Sigmoid colon (tissue), 7 donors: ENCODE data around the gene TMEM43. TPM values are rescaled to one million over a fixed set of nuclear protein-coding genes. Genes with fewer than 3 reads are reported as not detected.
A peak's percentile ranks its signal among the peaks of the same experiment; 100 is the strongest.
"Not testable (repeated sequence)": the region's sequence is repeated elsewhere in the genome, so short reads cannot be mapped to it uniquely, and the experiment has no call there.

Source experiments
- DNase-seq: peaks from one replicate; pipeline ENCODE4 v3.0.0-alpha.2; 2019
- H3K27ac ChIP-seq, 4 donors: fragments of 200-600 bp; sonication (generic); one replicate each; pipeline ENCODE4 v1.5.1; 2016 to 2019; ENCODE audit warnings: mild to moderate bottlenecking in 1 of 4
- H3K27me3 ChIP-seq, 3 donors: fragments of 200-600 bp; sonication (generic); one replicate each; pipeline ENCODE4 v1.5.1; 2019; ENCODE audit warnings: mild to moderate bottlenecking in 1 of 3
- H3K36me3 ChIP-seq, 4 donors: fragments of 200-600 bp; sonication (generic); one replicate each; pipeline ENCODE4 v1.5.1; 2016 to 2019
- H3K4me1 ChIP-seq, 4 donors: fragments of 200-600 bp; sonication (generic); one replicate each; pipeline ENCODE4 v1.5.1; 2017 to 2019
- H3K4me3 ChIP-seq, 4 donors: fragments of 200-600 bp; sonication (generic); one replicate each; pipeline ENCODE4 v1.5.1; 2017 to 2019; ENCODE audit warnings: mild to moderate bottlenecking in 2 of 4, moderate library complexity in 1 of 4
- H3K9me3 ChIP-seq, 4 donors: fragments of 200-600 bp in 3 of 4; sonication (generic) in 3 of 4; one replicate each; pipeline versions ENCODE4 v1.5.1 to v1.6.1; 2013 to 2019
- EP300 ChIP-seq, 4 donors: sonication (generic); formaldehyde crosslinking; IDR thresholded peaks; one replicate each; pipeline ENCODE4 v1.6.1; 2017; ENCODE audit warnings: antibody characterized with exemption in 4 of 4
- POLR2A ChIP-seq, 2 donors: fragments of 450-650 bp; IDR thresholded peaks; one replicate each; pipeline ENCODE4 v1.6.1; 2016; ENCODE audit warnings: antibody characterized with exemption in 2 of 2, mild to moderate bottlenecking in 2 of 2, moderate library complexity in 2 of 2
- POLR2AphosphoS5 ChIP-seq, 4 donors: sonication (generic); formaldehyde crosslinking; IDR thresholded peaks; one replicate each; pipeline ENCODE4 v1.6.1; 2017; ENCODE audit warnings: antibody characterized with exemption in 4 of 4
- WGBS, 2 donors: extraction: QIAGEN DNeasy Blood & Tissue Kit; methylation state at CpG; one replicate each; pipeline ENCODE4 v1.1.7; 2013; 5-methylcytosine and 5-hydroxymethylcytosine counted together
- intact Hi-C: fragments of 100-400 bp; cut with DNase I; formaldehyde crosslinking; loops from one replicate; pipeline ENCODE4 v1.15.1; 2023
- polyA plus RNA-seq, 3 donors: library from polyadenylated mRNA; stranded (reverse); fragments of 200-250 nt; gene quantifications; one replicate each; pipeline ENCODE4 v1.2.3, GENCODE V29; 2013
- total RNA-seq, 4 donors: library from RNA; depleted of rRNA; stranded (reverse); fragments of >200 nt; gene quantifications; one replicate each; pipeline ENCODE4 v1.1.0, GENCODE V29; 2016
- TF ChIP-seq, protein P1 (sequence below), 4 experiments: fragments of 450-650 bp in 3 of 4; fragments of 200-600 bp in 1 of 4; IDR thresholded peaks; one replicate each; pipeline ENCODE4 v1.5.1; 2016 to 2019; ENCODE audit warnings: antibody characterized with exemption in 4 of 4, mild to moderate bottlenecking in 3 of 4, moderate library complexity in 2 of 4
- donor health status: healthy with polysubstance abuse.
- donor health status: Bipolar disorder and iron deficiency.
- donor health status: healthy.

Gene TMEM43, protein sequence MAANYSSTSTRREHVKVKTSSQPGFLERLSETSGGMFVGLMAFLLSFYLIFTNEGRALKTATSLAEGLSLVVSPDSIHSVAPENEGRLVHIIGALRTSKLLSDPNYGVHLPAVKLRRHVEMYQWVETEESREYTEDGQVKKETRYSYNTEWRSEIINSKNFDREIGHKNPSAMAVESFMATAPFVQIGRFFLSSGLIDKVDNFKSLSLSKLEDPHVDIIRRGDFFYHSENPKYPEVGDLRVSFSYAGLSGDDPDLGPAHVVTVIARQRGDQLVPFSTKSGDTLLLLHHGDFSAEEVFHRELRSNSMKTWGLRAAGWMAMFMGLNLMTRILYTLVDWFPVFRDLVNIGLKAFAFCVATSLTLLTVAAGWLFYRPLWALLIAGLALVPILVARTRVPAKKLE
- total RNA-seq (10 to 100 TPM; 68.0 to 88.3 (median 80.2) TPM), polyA plus RNA-seq (10 to 100 TPM in 1 of 3 donors, 1 to 10 TPM in 2; 6.0 to 33.7 (median 7.2) TPM)

DNA sequence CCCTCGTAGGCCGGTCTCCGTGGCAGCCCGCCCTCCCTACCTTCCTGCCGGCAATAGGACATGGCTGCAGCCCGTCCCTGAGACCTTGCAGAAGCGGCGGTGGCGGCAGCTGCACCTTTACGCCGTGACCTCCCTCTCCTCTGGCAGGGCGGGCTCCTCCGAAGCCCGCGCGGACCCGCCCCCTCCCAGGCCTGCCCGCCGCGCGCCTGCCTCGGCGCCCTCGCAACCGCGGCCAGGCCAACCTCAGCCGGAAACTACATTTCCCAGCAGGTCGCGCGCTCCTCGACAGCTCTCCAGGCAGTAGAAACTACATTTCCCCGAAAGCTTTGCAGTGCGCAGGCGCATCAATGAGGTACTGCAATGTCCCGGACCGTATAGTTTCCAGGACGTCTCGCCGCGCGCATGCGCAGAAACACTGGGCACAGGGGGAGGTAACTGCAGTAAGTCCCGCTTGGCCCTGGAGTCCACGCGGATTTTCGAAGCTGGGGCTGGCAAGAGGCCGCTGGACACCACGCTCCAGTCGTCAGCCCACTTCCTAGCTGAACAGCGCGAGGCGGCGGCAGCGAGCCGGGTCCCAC, at the start of gene TMEM43, which contains the start of gene CHCHD4:
Gene TMEM43 (plus strand): TSS at position 438 of the 578 bp plus-strand sequence. CDS start 142 bp downstream, outside the sequence.
Gene CHCHD4 (minus strand): TSS at position 256 of the 578 bp plus-strand sequence. CDS start 194 bp downstream, at position 62.
- Histone ChIP-seq H3K27me3 (no peaks in the 10 kb centered on the region), H3K4me3 (peak within 1 kb of the TSS; percentile 68 to 96 (median 87)), H3K9me3 (no peaks in the 10 kb centered on the region), H3K27ac (peak within 1 kb of the TSS; percentile 86 to 97 (median 94)), H3K4me1 (peaks cover 0 to 49% (median 38%) of the 10 kb centered on the region in 4 donors), H3K36me3 (peaks cover 0 to 38% (median 5%) of the 10 kb centered on the region in 4 donors)
- TF ChIP-seq, protein P1, sequence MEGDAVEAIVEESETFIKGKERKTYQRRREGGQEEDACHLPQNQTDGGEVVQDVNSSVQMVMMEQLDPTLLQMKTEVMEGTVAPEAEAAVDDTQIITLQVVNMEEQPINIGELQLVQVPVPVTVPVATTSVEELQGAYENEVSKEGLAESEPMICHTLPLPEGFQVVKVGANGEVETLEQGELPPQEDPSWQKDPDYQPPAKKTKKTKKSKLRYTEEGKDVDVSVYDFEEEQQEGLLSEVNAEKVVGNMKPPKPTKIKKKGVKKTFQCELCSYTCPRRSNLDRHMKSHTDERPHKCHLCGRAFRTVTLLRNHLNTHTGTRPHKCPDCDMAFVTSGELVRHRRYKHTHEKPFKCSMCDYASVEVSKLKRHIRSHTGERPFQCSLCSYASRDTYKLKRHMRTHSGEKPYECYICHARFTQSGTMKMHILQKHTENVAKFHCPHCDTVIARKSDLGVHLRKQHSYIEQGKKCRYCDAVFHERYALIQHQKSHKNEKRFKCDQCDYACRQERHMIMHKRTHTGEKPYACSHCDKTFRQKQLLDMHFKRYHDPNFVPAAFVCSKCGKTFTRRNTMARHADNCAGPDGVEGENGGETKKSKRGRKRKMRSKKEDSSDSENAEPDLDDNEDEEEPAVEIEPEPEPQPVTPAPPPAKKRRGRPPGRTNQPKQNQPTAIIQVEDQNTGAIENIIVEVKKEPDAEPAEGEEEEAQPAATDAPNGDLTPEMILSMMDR (IDR thresholded peaks at IDR 0.05), result no peak
- TF ChIP-seq POLR2AphosphoS5 (IDR thresholded peaks at IDR 0.05) (peak; percentile 77 to 93 (median 90)), POLR2A (IDR thresholded peaks at IDR 0.05) (peak; percentile 62 to 71), EP300 (IDR thresholded peaks at IDR 0.05) (peak in 1 of 4 donors; percentile 53)
- 0% methylated on average over 55 of the region's 55 CpGs for WGBS, 2 donors
- peak; percentile 100 for DNase-seq
- intact Hi-C loops, result loop anchor here (1.0 to 10.0 kb wide), 5 partner anchors 20 to 1127 kb away; partner anchors contain the start of genes LSM3, NR2C2 and XPC

DNA sequence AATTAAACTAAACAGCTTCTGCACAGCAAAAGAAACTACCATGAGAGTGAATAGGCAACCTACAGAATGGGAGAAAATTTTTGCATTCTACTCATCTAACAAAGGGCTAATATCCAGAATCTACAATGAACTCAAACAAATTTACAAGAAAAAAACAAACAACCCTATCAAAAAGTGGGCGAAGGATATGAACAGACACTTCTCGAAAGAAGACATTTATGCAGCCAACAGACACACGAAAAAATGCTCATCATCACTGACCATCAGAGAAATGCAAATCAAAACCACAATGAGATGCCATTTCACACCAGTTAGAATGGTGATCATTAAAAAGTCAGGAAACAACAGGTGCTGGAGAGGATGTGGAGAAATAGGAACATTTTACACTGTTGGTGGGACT, 49.6 kb upstream of the TMEM43 start:
- H3K4me1 ChIP-seq, H3K27ac ChIP-seq, H3K27me3 ChIP-seq, DNase-seq, H3K4me3 ChIP-seq, intact Hi-C loops, H3K9me3 ChIP-seq, H3K36me3 ChIP-seq: not testable (repeated sequence)
- WGBS, 2 donors, result 81% methylated on average over 3 of the region's 3 CpGs

DNA sequence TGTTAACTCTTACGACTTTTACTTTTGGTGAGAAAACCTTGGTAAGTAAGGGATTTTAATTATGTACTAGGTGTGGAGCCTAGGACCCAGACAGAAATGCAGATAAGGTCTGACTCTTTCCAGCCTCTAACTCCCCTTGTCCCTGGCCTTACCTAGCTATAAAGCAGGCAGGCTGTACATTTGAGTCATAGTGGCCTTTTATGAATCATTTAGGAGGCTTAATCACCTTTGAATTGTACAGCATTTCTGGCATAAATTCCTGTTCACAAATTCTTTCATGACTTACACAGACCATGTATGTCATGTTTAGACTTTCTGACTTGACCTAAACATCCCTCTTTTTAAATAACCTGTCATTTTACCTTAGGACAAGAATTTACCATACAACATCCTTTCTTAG, 47.5 kb upstream of the TMEM43 start:
- intact Hi-C loops, result no loop called here
- H3K4me1 ChIP-seq, result no peaks in the 10 kb centered on the region
- H3K27me3 ChIP-seq, result no peaks in the 10 kb centered on the region
- no peak for DNase-seq
- H3K36me3 ChIP-seq, result no peaks in the 10 kb centered on the region
- no peak overlapping the region for H3K27ac ChIP-seq
- peaks cover 0 to 7% (median 0%) of the 10 kb centered on the region in 4 donors for H3K9me3 ChIP-seq
- WGBS, 2 donors, result 88 to 93% methylated on average over 1 of the region's 1 CpG
- TF ChIP-seq POLR2AphosphoS5 (IDR thresholded peaks at IDR 0.05) (no peak), POLR2A (IDR thresholded peaks at IDR 0.05) (no peak)
- TF ChIP-seq, protein P1 (IDR thresholded peaks at IDR 0.05), result no peak
- H3K4me3 ChIP-seq, result no peak overlapping the region

DNA sequence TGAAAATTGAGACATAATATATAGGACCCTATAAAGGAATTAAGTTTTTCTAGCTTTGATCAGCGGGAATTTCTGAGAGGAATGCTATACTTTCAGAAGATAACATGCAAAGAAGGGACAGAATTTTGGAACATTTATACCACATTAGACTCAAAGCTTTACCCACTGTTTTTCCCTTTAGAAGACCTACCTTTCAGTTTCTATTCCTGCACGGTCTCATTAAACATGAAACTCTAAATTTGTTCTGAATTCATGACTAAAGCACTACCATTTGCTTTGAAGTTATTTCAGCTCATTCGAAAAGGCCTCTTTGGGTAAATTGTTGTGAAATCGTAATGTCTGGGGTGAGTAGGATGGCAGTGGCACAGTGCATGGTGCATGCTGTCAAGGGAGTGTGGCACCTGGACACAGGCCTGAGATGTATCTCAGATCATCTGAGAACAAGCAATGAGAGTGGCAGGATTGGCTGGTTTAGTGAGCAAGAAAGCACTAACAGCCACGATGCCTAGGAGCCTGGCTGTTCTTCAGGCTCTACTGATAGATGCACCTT, 42.7 kb upstream of the TMEM43 start:
- no peaks in the 10 kb centered on the region for H3K36me3 ChIP-seq
- H3K27me3 ChIP-seq, result no peaks in the 10 kb centered on the region
- H3K4me1 ChIP-seq, result no peaks in the 10 kb centered on the region
- DNase-seq, result no peak
- intact Hi-C loops, result no loop called here
- WGBS, 2 donors, result 74 to 79% methylated on average over 5 of the region's 5 CpGs
- H3K9me3 ChIP-seq, result peaks cover 0 to 7% (median 0%) of the 10 kb centered on the region in 4 donors
- H3K4me3 ChIP-seq, result no peak overlapping the region
- TF ChIP-seq, protein P1 (IDR thresholded peaks at IDR 0.05), result no peak
- TF ChIP-seq POLR2AphosphoS5 (IDR thresholded peaks at IDR 0.05), result no peak
- TF ChIP-seq EP300 (IDR thresholded peaks at IDR 0.05), result no peak
- no peak for TF ChIP-seq POLR2A (IDR thresholded peaks at IDR 0.05)
- H3K27ac ChIP-seq, result no peak overlapping the region

DNA sequence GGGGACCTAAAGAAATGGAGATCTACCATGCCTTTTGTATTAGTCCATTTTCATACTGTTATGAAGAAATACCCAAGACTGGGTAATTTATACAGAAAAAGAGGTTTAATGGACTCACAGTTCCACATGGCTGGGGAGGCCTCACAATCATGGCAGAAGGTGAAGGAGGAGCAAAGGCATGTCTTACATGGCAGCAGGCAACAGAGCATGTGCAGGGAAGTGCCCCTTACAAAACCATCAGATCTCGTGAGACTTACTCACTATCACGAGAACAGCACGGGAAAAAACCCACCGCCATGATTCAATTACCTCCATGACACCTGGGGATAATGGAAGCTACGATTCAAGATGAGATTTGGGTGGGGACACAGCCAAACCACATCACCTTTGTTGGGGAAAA, 37.4 kb upstream of the TMEM43 start:
- H3K4me3 ChIP-seq, H3K27me3 ChIP-seq, H3K4me1 ChIP-seq, H3K9me3 ChIP-seq, DNase-seq, intact Hi-C loops, H3K27ac ChIP-seq, H3K36me3 ChIP-seq: not testable (repeated sequence)
- 82 to 92% methylated on average over 5 of the region's 5 CpGs for WGBS, 2 donors

DNA sequence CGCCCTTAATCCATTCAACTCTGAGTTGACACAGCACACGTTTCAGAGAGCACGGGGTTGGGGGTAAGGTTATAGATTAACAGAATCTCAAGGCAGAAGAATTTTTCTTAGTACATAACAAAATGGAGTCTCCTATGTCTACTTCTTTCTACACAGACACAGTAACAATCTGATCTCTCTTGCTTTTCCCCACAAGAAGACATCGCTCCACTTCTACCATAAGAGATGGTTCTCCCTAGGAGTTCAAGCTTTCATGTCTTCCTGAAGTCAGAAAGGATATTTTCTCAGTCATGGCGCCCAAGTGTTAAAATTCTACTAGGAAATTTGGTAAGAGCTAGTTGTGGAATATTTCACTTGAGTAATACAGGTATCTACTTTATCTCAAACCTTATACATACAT, 32.9 kb upstream of the TMEM43 start:
- H3K4me3 ChIP-seq, H3K9me3 ChIP-seq, DNase-seq, H3K27ac ChIP-seq, H3K27me3 ChIP-seq, H3K36me3 ChIP-seq, intact Hi-C loops, H3K4me1 ChIP-seq: not testable (repeated sequence)
- WGBS, 2 donors, result 73 to 80% methylated on average over 3 of the region's 5 CpGs
